ENCODE data around the gene TEX22.

Gene TEX22

GRCh38 chr14:105399466-105399775 is 1.1 kb downstream of the TEX22 start:
- Mint-ChIP-seq H3K27ac (peak overlapping the region; percentile 96 to 99), H3K9me3 (peaks cover 8 to 17% of the 10 kb centered on the region in 2 donors), H3K27me3 (no peaks in the 10 kb centered on the region), H3K4me1 (peaks cover 38% of the 10 kb centered on the region), H3K4me3 (peak overlapping the region; percentile 95 to 99)
- no peak for DNase-seq
- ATAC-seq = no peak

- ATAC-seq = no peak
- no peak for DNase-seq
- Mint-ChIP-seq H3K4me3 (peak overlapping the region; percentile 15 to 95), H3K9me3 (peaks cover 8 to 23% of the 10 kb centered on the region in 2 donors), H3K27me3 (no peaks in the 10 kb centered on the region), H3K4me1 (peaks cover 44% of the 10 kb centered on the region), H3K27ac (no peak overlapping the region)
Observed at GRCh38 chr14:105400016-105400415, 1.7 kb downstream of the TEX22 start.

- no peak overlapping the region for H3K4me3 Mint-ChIP-seq
- no peak for DNase-seq
- ATAC-seq = no peak
- peak overlapping the region in 1 of 2 donors; percentile 71 for H3K27ac Mint-ChIP-seq
- H3K9me3 Mint-ChIP-seq = peaks cover 8 to 24% of the 10 kb centered on the region in 2 donors
- H3K4me1 Mint-ChIP-seq = peaks cover 47% of the 10 kb centered on the region
- H3K27me3 Mint-ChIP-seq = no peaks in the 10 kb centered on the region
Observed at GRCh38 chr14:105401699-105402098, 3.4 kb downstream of the TEX22 start.

- no peak overlapping the region for H3K4me3 Mint-ChIP-seq
- ATAC-seq = no peak
- H3K9me3 Mint-ChIP-seq = peaks cover 0 to 11% of the 10 kb centered on the region in 2 donors
- H3K27me3 Mint-ChIP-seq = peaks cover 34% of the 10 kb centered on the region
- DNase-seq = no peak
- peaks cover 31% of the 10 kb centered on the region for H3K4me1 Mint-ChIP-seq
- no peak overlapping the region for H3K27ac Mint-ChIP-seq
Observed at GRCh38 chr14:105408592-105408991, 10.3 kb downstream of the TEX22 start.

- no peak for DNase-seq
- H3K27me3 Mint-ChIP-seq = peaks cover 42% of the 10 kb centered on the region
- no peak overlapping the region for H3K27ac Mint-ChIP-seq
- H3K9me3 Mint-ChIP-seq = peaks cover 0 to 8% of the 10 kb centered on the region in 2 donors
- ATAC-seq = no peak
- H3K4me1 Mint-ChIP-seq = peaks cover 29% of the 10 kb centered on the region
- H3K4me3 Mint-ChIP-seq = no peak overlapping the region
Observed at GRCh38 chr14:105409364-105409763, 11.0 kb downstream of the TEX22 start.

- peaks cover 32% of the 10 kb centered on the region for H3K4me1 Mint-ChIP-seq
- H3K9me3 Mint-ChIP-seq = no peaks in the 10 kb centered on the region
- DNase-seq (no peak), ATAC-seq (no peak)
- H3K4me3 Mint-ChIP-seq = peak overlapping the region in 1 of 2 donors; percentile 69
- H3K27me3 Mint-ChIP-seq = peaks cover 45% of the 10 kb centered on the region
- H3K27ac Mint-ChIP-seq = no peak overlapping the region
Observed at GRCh38 chr14:105410642-105411016, 12.3 kb downstream of the TEX22 start.

GRCh38 chr14:105411017-105411941 is 12.9 kb downstream of the TEX22 start:
- no peak overlapping the region for H3K27ac Mint-ChIP-seq

GRCh38 chr14:105411985-105412770 is 13.8 kb downstream of the TEX22 start:
- no peak for ATAC-seq
- Mint-ChIP-seq H3K27ac (no peak overlapping the region), H3K9me3 (no peaks in the 10 kb centered on the region), H3K4me3 (peak overlapping the region; percentile 39 to 66), H3K27me3 (peaks cover 45% of the 10 kb centered on the region), H3K4me1 (peaks cover 36% of the 10 kb centered on the region)
- DNase-seq = no peak

More at GRCh38 chr14:105411017-105411941, 12.9 kb downstream of the TEX22 start:
- peaks cover 45% of the 10 kb centered on the region for H3K27me3 Mint-ChIP-seq
- ATAC-seq (peak; percentile 50), DNase-seq (no peak)
- peaks cover 36% of the 10 kb centered on the region for H3K4me1 Mint-ChIP-seq
- H3K4me3 Mint-ChIP-seq = peak overlapping the region; percentile 39 to 69
- no peaks in the 10 kb centered on the region for H3K9me3 Mint-ChIP-seq

- Mint-ChIP-seq H3K27ac (no peak overlapping the region), H3K9me3 (no peaks in the 10 kb centered on the region), H3K4me3 (peak overlapping the region in 1 of 2 donors; percentile 1), H3K4me1 (peaks cover 36% of the 10 kb centered on the region), H3K27me3 (peaks cover 45% of the 10 kb centered on the region)
- no peak for DNase-seq
- ATAC-seq = no peak
Observed at GRCh38 chr14:105412771-105413543, 14.6 kb downstream of the TEX22 start.

GRCh38 chr14:105413544-105413886 is 15.2 kb downstream of the TEX22 start:
- no peak overlapping the region for H3K4me3 Mint-ChIP-seq
- no peak for DNase-seq
- H3K27ac Mint-ChIP-seq = no peak overlapping the region
- no peak for ATAC-seq
- H3K4me1 Mint-ChIP-seq = peaks cover 39% of the 10 kb centered on the region
- H3K9me3 Mint-ChIP-seq = no peaks in the 10 kb centered on the region
- H3K27me3 Mint-ChIP-seq = peaks cover 45% of the 10 kb centered on the region

- ATAC-seq (peak; percentile 89), DNase-seq (peak; percentile 74 to 76)
- peak overlapping the region; percentile 79 to 81 for H3K4me3 Mint-ChIP-seq
- H3K27ac Mint-ChIP-seq = peak overlapping the region; percentile 59 to 88
- H3K9me3 Mint-ChIP-seq = no peaks in the 10 kb centered on the region
- peaks cover 46% of the 10 kb centered on the region for H3K4me1 Mint-ChIP-seq
- H3K27me3 Mint-ChIP-seq = peaks cover 45% of the 10 kb centered on the region
Observed at GRCh38 chr14:105414456-105415371, 16.4 kb downstream of the TEX22 start.

- H3K4me3 Mint-ChIP-seq = peak overlapping the region; percentile 72 to 81
- peaks cover 38% of the 10 kb centered on the region for H3K27me3 Mint-ChIP-seq
- H3K9me3 Mint-ChIP-seq = no peaks in the 10 kb centered on the region
- peaks cover 47% of the 10 kb centered on the region for H3K4me1 Mint-ChIP-seq
- H3K27ac Mint-ChIP-seq = peak overlapping the region; percentile 67 to 85
- ATAC-seq (no peak), DNase-seq (no peak)
Observed at GRCh38 chr14:105415481-105416428, 17.4 kb downstream of the TEX22 start.

GRCh38 chr14:105416671-105417070 is 18.3 kb downstream of the TEX22 start:
- Mint-ChIP-seq H3K4me3 (no peak overlapping the region), H3K27me3 (peaks cover 29% of the 10 kb centered on the region), H3K9me3 (no peaks in the 10 kb centered on the region), H3K27ac (no peak overlapping the region), H3K4me1 (peaks cover 48% of the 10 kb centered on the region)
- ATAC-seq (no peak), DNase-seq (no peak)

GRCh38 chr14:105417690-105418121 is 19.4 kb downstream of the TEX22 start:
- Mint-ChIP-seq H3K4me3 (peak overlapping the region in 1 of 2 donors; percentile 18), H3K9me3 (no peaks in the 10 kb centered on the region), H3K27ac (no peak overlapping the region), H3K27me3 (peaks cover 20% of the 10 kb centered on the region), H3K4me1 (peaks cover 53% of the 10 kb centered on the region)
- ATAC-seq = no peak
- DNase-seq = no peak

Measured in stimulated activated naive CD8-positive, alpha-beta T cell treated with anti-CD3 and anti-CD28 coated beads, Interleukin-15, amount 100 ng/mL, for 72 hours (primary cell).